H1 (cell line): ENCODE results near the gene SERPINA12.

Experiments
- ATF2 ChIP-seq: IDR thresholded peaks from 2 replicates; pipeline ENCODE4 v1.6.1; 2012; ENCODE audit warnings: low read length, inconsistent platforms
- CTCF ChIP-seq, 3 experiments: IDR thresholded peaks; 1 replicate in 2 of 3; 2 replicates in 1 of 3; pipeline versions ENCODE4 v1.5.1 to v1.6.1; 2011; ENCODE audit warnings: low read length in 3 of 3, mild to moderate bottlenecking in 3 of 3, inconsistent platforms in 2 of 3, low read depth in 1 of 3, moderate library complexity in 1 of 3; ENCODE audit not compliant: insufficient read depth in 1 of 3; ENCODE audit errors: control extremely low read depth in 1 of 3
- EP300 ChIP-seq, 2 experiments: IDR thresholded peaks; 1 replicate in 1 of 2; 2 replicates in 1 of 2; pipeline ENCODE4 v1.6.1; 2011 to 2012; ENCODE audit warnings: low read depth in 2 of 2, low read length in 2 of 2, mild to moderate bottlenecking in 2 of 2, borderline replicate concordance in 1 of 2, inconsistent platforms in 1 of 2, moderate library complexity in 1 of 2
- KDM1A ChIP-seq: fragments of 200-600, 300-600 bp; sonication (generic); IDR thresholded peaks from 2 replicates; pipeline ENCODE4 v1.7.1; 2016; ENCODE audit warnings: mild to moderate bottlenecking, low read length, borderline replicate concordance
- POLR2A ChIP-seq, 2 experiments: IDR thresholded peaks; 1 replicate in 1 of 2; 2 replicates in 1 of 2; pipeline ENCODE4 v1.6.1; 2011; ENCODE audit warnings: low read depth in 2 of 2, low read length in 2 of 2, mild to moderate bottlenecking in 2 of 2; ENCODE audit errors: control extremely low read depth in 1 of 2
- POLR2AphosphoS5 ChIP-seq: IDR thresholded peaks from 2 replicates; pipeline ENCODE4 v1.6.1; 2011; ENCODE audit warnings: low read depth, low read length
- RAD21 ChIP-seq, 2 experiments: IDR thresholded peaks in 1 of 2; conservative IDR thresholded peaks in 1 of 2; 2 replicates each; pipeline ENCODE4 v1.6.1; 2011; ENCODE audit warnings: low read depth in 2 of 2, low read length in 2 of 2, improper control_type of control experiment in 1 of 2, inconsistent platforms in 1 of 2, mild to moderate bottlenecking in 1 of 2, moderate library complexity in 1 of 2
- RBBP5 ChIP-seq: IDR thresholded peaks from 2 replicates; pipeline ENCODE4 v1.7.1; 2012; ENCODE audit warnings: low read depth, mild to moderate bottlenecking, inconsistent platforms, low read length, moderate library complexity, borderline replicate concordance
- SRF ChIP-seq: IDR thresholded peaks from 2 replicates; pipeline ENCODE4 v1.6.1; 2011; ENCODE audit warnings: mild to moderate bottlenecking, low read depth, low read length, moderate library complexity
- TAF1 ChIP-seq: IDR thresholded peaks from 2 replicates; pipeline ENCODE4 v1.6.1; 2011; ENCODE audit warnings: mild to moderate bottlenecking, low read depth, low read length

- no peak for TF ChIP-seq POLR2A (IDR thresholded peaks at IDR 0.05; ENCODE audit: control extremely low read depth in 1 of 2, low read depth in 2 of 2, low read length in 2 of 2)
- TF ChIP-seq POLR2AphosphoS5, result no peak
- no peak for TF ChIP-seq CTCF (IDR thresholded peaks at IDR 0.05; ENCODE audit: control extremely low read depth in 1 of 3, insufficient read depth in 1 of 3, low read depth in 1 of 3, low read length in 3 of 3)
- TF ChIP-seq SRF, result no peak
- no peak for TF ChIP-seq EP300 (IDR thresholded peaks at IDR 0.05; ENCODE audit: borderline replicate concordance in 1 of 2, low read depth in 2 of 2, low read length in 2 of 2)
- TF ChIP-seq RBBP5, result no peak
- no peak for TF ChIP-seq KDM1A
- no peak for TF ChIP-seq TAF1
- TF ChIP-seq ATF2, result no peak
- no peak for TF ChIP-seq RAD21 (IDR thresholded peaks at IDR 0.05 in 1 of 2, conservative IDR thresholded peaks at IDR 0.05 in 1 of 2; ENCODE audit: low read depth in 2 of 2, low read length in 2 of 2)
Observed at GRCh38 chr14:94455928-94456327, 53.3 kb downstream of the SERPINA12 start.
